HUDEP-2 (cell line): ENCODE measurements around the gene HHLA2.
A peak's percentile ranks its signal among the peaks of the same experiment; 100 is the strongest.

Experiments
- DNase-seq, 76 experiments: peaks; one replicate each; lab custom pipeline; 2025; ENCODE audit not compliant: unreplicated experiment in 76 of 76; lab: John Stamatoyannopoulos, UW

Gene HHLA2

GRCh38 chr3:108388136-108389132 lies 92.1 kb downstream of the HHLA2 start:
- DNase-seq = no peak

GRCh38 chr3:108389372-108389771 lies 93.0 kb downstream of the HHLA2 start:
- DNase-seq = no peak

GRCh38 chr3:108391917-108392593 lies 95.7 kb downstream of the HHLA2 start:
- no peak for DNase-seq

GRCh38 chr3:108393128-108393900 lies 97.0 kb downstream of the HHLA2 start:
- DNase-seq = no peak

- no peak for DNase-seq
Observed at GRCh38 chr3:108394016-108394415, 97.7 kb downstream of the HHLA2 start.

- no peak for DNase-seq
Observed at GRCh38 chr3:108394563-108394962, 98.2 kb downstream of the HHLA2 start.

- no peak for DNase-seq
Observed at GRCh38 chr3:108396336-108396735, 100.0 kb downstream of the HHLA2 start.

GRCh38 chr3:108398510-108398909 lies 102.2 kb downstream of the HHLA2 start:
- DNase-seq = no peak

- DNase-seq = no peak
Observed at GRCh38 chr3:108401836-108402235, 105.5 kb downstream of the HHLA2 start.

- DNase-seq = no peak
Observed at GRCh38 chr3:108403198-108403597, 106.8 kb downstream of the HHLA2 start.

GRCh38 chr3:108403686-108404345 lies 107.5 kb downstream of the HHLA2 start:
- no peak for DNase-seq

GRCh38 chr3:108404368-108404767 lies 108.0 kb downstream of the HHLA2 start:
- no peak for DNase-seq

GRCh38 chr3:108406063-108406660 lies 109.8 kb downstream of the HHLA2 start:
- no peak for DNase-seq

GRCh38 chr3:108406661-108407206 lies 110.4 kb downstream of the HHLA2 start:
- peak in 27 of 76 experiments; percentile 2 to 64 (median 29) for DNase-seq

GRCh38 chr3:108407886-108408285 lies 111.5 kb downstream of the HHLA2 start:
- DNase-seq = no peak

- DNase-seq = no peak
Observed at GRCh38 chr3:108408883-108409799, 112.8 kb downstream of the HHLA2 start.

GRCh38 chr3:108409800-108410178 lies 113.4 kb downstream of the HHLA2 start:
- no peak for DNase-seq

- no peak for DNase-seq
Observed at GRCh38 chr3:108410531-108410984, 114.2 kb downstream of the HHLA2 start.
